ENCODE measurements around the gene ZBTB38. TPM values are rescaled to one million over a fixed set of nuclear protein-coding genes. Genes with fewer than 3 reads are reported as not detected.

ZBTB38 gene
- total RNA-seq, 6 experiments from 2014 or later: 146 to 172 (median 158) TPM

DNA sequence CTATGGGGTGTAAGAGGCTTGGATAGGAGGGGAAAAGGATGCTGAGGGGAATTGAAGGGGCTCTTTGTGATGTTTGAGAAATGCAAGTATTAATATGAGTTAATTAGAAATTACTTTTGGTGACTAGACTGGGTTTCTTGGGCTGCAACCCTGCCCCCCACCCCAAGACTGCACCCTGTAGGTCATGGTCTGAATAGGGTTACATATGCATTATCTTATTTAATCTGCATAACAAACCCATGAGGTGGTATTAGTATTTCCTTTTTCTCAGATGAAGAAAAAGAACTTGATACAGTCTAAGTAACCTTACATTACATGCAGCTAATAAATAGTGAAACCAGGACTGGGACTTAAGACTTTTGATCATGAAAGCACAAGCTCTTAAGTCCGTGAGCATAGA is 5.6 kb upstream of the ZBTB38 start:
- TF ChIP-seq, protein P1, sequence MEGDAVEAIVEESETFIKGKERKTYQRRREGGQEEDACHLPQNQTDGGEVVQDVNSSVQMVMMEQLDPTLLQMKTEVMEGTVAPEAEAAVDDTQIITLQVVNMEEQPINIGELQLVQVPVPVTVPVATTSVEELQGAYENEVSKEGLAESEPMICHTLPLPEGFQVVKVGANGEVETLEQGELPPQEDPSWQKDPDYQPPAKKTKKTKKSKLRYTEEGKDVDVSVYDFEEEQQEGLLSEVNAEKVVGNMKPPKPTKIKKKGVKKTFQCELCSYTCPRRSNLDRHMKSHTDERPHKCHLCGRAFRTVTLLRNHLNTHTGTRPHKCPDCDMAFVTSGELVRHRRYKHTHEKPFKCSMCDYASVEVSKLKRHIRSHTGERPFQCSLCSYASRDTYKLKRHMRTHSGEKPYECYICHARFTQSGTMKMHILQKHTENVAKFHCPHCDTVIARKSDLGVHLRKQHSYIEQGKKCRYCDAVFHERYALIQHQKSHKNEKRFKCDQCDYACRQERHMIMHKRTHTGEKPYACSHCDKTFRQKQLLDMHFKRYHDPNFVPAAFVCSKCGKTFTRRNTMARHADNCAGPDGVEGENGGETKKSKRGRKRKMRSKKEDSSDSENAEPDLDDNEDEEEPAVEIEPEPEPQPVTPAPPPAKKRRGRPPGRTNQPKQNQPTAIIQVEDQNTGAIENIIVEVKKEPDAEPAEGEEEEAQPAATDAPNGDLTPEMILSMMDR (IDR thresholded peaks at IDR 0.05): peak; percentile 42
- Mint-ChIP-seq H3K4me3 (peak overlapping the region; percentile 10), H3K36me3 (ENCODE audit: low read depth) (peaks cover 20% of the 10 kb centered on the region), H3K27ac (peak overlapping the region; percentile 83), H3K9me3 (peaks cover 8% of the 10 kb centered on the region), H3K4me1 (ENCODE audit: low read depth) (peaks cover 74% of the 10 kb centered on the region), H3K27me3 (ENCODE audit: insufficient read depth) (peaks cover 3% of the 10 kb centered on the region)
- DNase-seq: no peak

DNA sequence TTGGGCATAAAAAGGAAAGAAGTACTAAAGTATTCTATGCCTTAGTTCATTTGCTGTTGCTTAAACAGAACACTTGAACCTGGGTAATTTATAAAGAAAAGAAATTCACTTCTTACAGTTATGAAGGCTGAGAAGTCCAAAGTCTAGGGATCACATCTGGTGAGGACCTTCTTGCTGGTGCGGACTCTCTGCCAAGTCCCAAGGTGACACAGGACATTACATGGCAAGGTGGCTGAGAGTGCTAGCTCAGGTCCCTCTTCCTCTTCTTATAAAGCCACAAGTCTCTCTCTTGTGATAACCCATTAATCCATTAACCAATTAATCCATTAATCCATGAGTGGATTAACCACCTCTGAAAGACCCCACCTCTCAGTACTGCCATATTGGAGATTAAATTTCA is 3.1 kb upstream of the ZBTB38 start:
- H3K4me1 Mint-ChIP-seq (ENCODE audit: low read depth): peaks cover 95% of the 10 kb centered on the region
- peak overlapping the region; percentile 86; the same call in 1 of the 2 replicates for H3K4me3 Mint-ChIP-seq
- peak overlapping the region; percentile 100 for H3K27ac Mint-ChIP-seq
- peaks cover 25% of the 10 kb centered on the region for H3K9me3 Mint-ChIP-seq
- H3K36me3 Mint-ChIP-seq (ENCODE audit: low read depth): peaks cover 37% of the 10 kb centered on the region
- H3K27me3 Mint-ChIP-seq (ENCODE audit: insufficient read depth): peaks cover 3% of the 10 kb centered on the region
- no peak for DNase-seq
- TF ChIP-seq, protein P1 (IDR thresholded peaks at IDR 0.05): no peak

DNA sequence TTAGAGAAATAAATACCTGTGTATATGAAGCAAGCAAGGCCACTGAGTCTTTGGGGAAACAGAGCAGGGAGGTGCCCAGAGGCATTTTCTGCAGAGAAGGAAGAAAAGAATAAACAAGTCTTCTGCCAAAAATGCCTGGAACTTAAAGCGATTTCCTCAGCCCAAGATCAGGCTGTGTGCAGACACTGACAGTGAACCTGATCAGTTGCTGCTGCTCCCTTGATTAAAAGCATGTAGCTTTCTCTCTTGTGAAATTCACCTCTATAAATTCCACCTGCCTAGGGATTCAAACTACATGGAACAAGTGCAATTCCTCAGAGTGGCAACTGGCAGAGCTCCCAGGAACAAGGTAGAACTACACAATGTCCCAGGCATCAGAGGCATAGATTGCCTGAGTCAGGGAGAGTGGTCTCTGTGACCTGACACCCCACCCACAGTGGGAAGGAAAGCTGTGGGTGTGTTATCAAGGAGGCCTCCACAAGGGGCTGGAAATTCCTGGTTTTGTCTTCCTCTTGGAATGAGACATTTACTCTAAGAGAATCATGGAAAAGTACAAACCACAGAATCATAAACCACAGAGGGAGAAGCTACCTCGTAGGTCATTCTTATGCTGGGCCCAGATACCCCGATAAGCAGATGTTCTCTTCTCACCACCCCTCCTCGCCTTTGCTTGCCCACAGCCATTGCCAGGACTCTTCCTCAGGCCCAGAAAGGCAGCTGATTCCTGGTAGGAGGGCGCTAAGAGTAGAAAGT is 1.8 kb upstream of the ZBTB38 start:
- peaks cover 3% of the 10 kb centered on the region for H3K27me3 Mint-ChIP-seq (ENCODE audit: insufficient read depth)
- DNase-seq: peak; percentile 91
- TF ChIP-seq, protein P1 (IDR thresholded peaks at IDR 0.05): peak; percentile 64
- peaks cover 45% of the 10 kb centered on the region for H3K36me3 Mint-ChIP-seq (ENCODE audit: low read depth)
- H3K9me3 Mint-ChIP-seq: peaks cover 27% of the 10 kb centered on the region
- peak overlapping the region; percentile 100 for H3K27ac Mint-ChIP-seq
- peak overlapping the region; percentile 86 for H3K4me3 Mint-ChIP-seq
- peaks cover 90% of the 10 kb centered on the region for H3K4me1 Mint-ChIP-seq (ENCODE audit: low read depth)

DNA sequence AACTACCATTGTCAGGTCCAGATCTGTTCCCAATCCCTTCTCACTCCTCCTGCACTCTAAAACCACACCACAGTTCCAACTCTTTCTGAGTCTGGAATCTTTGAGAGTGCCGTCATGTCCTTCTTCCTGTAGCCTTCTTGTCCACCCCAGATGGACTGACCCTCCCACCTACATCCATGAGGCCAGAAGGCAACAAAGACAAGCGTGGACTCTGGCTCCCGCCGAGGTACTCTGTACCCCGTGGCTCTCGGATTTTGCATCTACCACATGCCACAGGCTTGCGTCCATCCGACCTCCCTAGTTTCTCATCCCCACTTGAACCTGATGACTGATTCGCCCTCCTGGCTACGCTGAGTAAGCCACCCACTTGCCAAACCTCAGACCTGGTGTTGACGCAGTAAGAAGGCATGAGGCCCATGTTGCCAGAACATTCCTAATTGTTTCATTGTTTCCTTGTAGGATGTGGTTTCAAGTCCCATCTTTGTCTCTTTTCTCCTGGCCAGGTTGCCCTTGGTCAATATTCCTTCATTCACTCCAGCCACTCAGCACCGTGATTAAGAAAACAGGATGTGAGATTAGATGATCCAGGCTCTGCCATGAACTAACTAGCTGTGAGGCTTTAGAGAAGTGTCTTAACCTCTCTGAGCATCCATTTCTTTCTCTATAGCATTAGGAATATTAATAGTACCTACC is 1.1 kb upstream of the ZBTB38 start:
- peaks cover 49% of the 10 kb centered on the region for H3K36me3 Mint-ChIP-seq (ENCODE audit: low read depth)
- H3K4me3 Mint-ChIP-seq: peak overlapping the region; percentile 86
- H3K27ac Mint-ChIP-seq: peak overlapping the region; percentile 100
- H3K9me3 Mint-ChIP-seq: peaks cover 27% of the 10 kb centered on the region
- peak; percentile 100 for DNase-seq
- peaks cover 3% of the 10 kb centered on the region for H3K27me3 Mint-ChIP-seq (ENCODE audit: insufficient read depth)
- TF ChIP-seq, protein P1 (IDR thresholded peaks at IDR 0.05): no peak
- peaks cover 90% of the 10 kb centered on the region for H3K4me1 Mint-ChIP-seq (ENCODE audit: low read depth)

DNA sequence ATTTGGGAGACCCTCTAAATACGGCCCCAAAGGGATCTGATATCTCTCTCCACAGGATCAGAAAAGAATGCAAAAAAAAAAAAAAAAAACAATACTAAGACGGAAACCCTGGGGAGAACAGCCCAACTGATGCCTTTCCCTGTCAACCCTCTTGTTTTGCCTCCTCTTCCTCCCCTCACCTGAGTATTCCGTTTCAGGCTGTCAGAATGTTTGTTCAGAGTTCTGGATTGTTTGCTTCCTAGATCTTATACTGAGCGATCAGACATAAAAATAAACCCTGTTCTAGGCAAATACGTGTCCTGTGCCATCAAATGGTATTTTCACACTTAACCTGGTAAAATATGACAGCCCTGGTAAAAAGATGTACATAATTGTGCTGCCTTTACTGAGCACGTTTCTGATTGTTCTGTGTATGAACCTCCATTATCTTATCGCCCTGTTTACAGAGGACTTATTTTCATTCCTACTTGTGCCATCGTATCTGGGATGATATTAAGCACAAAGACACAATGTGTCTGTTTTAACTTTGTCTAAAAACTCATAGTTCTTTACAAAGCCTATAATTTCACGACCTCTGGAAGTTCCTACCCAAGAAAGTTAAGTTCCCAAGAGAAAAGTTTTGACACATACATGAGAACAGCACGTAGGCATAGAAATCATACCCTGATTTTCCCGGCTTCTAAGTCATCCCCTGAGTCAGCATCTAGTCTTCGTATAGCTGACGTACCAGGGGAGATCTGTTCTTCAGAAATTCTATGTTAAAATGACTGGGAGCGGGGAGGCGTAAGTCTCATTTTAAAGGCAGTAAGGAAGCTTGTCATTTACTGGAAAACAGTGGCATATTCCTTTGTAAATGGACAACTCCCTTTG is 856 bp downstream of the ZBTB38 start:
- peaks cover 3% of the 10 kb centered on the region for H3K27me3 Mint-ChIP-seq (ENCODE audit: insufficient read depth)
- peaks cover 21% of the 10 kb centered on the region for H3K9me3 Mint-ChIP-seq
- DNase-seq: no peak
- TF ChIP-seq, protein P1 (IDR thresholded peaks at IDR 0.05): no peak
- H3K27ac Mint-ChIP-seq: peak overlapping the region; percentile 100
- H3K36me3 Mint-ChIP-seq (ENCODE audit: low read depth): peaks cover 51% of the 10 kb centered on the region
- peaks cover 90% of the 10 kb centered on the region for H3K4me1 Mint-ChIP-seq (ENCODE audit: low read depth)
- peak overlapping the region; percentile 86 for H3K4me3 Mint-ChIP-seq

All from HFFc6 (cell line).